GM12891 (cell line): ENCODE data around the gene ANKFN1.

ENCODE experiments used
- PAX5 ChIP-seq: IDR thresholded peaks from 2 replicates; pipeline ENCODE4 v1.6.1; 2011; ENCODE audit warnings: low read length, moderate library complexity, mild to moderate bottlenecking; ENCODE audit not compliant: insufficient read depth, severe bottlenecking
- POLR2A ChIP-seq: IDR thresholded peaks from 2 replicates; pipeline ENCODE4 v1.6.1; 2011; ENCODE audit warnings: low read depth, low read length, control low read depth
- POLR2AphosphoS5 ChIP-seq: IDR thresholded peaks from 2 replicates; pipeline ENCODE4 v1.6.1; 2011; ENCODE audit warnings: low read depth, low read length, control low read depth
- SPI1 ChIP-seq: IDR thresholded peaks from 2 replicates; pipeline ENCODE4 v1.6.1; 2011; ENCODE audit warnings: low read depth, low read length, control low read depth
- TAF1 ChIP-seq: IDR thresholded peaks from 2 replicates; pipeline ENCODE4 v1.6.1; 2011; ENCODE audit warnings: low read depth, low read length, control low read depth

DNA sequence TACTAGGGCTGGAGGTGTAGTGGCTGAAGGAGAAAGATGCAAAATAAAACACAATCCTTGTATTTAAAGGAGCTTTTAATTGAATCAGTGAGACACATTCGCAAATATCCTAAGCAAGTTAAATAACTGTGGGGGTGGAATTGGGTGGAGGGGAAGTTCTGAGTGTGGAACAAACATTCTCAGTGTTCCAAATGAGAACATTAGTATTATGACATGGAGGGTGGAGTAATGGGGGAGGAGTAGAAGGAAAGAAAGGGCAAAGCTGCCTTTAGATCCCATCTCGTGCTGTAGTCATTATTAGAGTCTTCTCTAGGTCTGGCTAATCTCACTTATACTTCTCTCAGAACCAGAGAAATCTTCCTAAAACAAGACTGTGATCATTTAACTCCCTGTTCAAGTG lies 169.7 kb downstream of the ANKFN1 start:
- no peak for TF ChIP-seq POLR2AphosphoS5
- no peak for TF ChIP-seq TAF1
- TF ChIP-seq POLR2A = no peak
- TF ChIP-seq SPI1 = no peak
- no peak for TF ChIP-seq PAX5
